Heart right ventricle (tissue), 16 donors: Measurements from ENCODE around the gene DLD. TPM values are rescaled to one million over a fixed set of nuclear protein-coding genes. Genes with fewer than 3 reads are reported as not detected.

Experiments
- ATAC-seq, 8 donors: fragments of 200-7000 bp; cut with Tn5 transposase; one replicate each; pipeline ENCODE4 v1.9.1; 2020; ENCODE audit warnings: mild to moderate bottlenecking in 8 of 8, moderate library complexity in 8 of 8, moderate number of reproducible peaks in 1 of 8
- DNase-seq, 2 donors: peaks; one replicate each; pipeline ENCODE4 v3.0.0-alpha.2; 2020
- H3K27ac ChIP-seq, 10 donors: fragments of 200-600 bp; sonication (generic) in 2 of 10; one replicate each; pipeline versions ENCODE4 v1.5.0 to v1.8.0; 2020 to 2022; ENCODE audit warnings: mild to moderate bottlenecking in 3 of 10
- H3K27me3 ChIP-seq, 7 donors: fragments of 200-600 bp; one replicate each; pipeline ENCODE4 v1.8.0; 2021 to 2022; ENCODE audit warnings: mild to moderate bottlenecking in 2 of 7
- H3K36me3 ChIP-seq, 9 donors: fragments of 200-600 bp; sonication (generic) in 1 of 9; one replicate each; pipeline versions ENCODE4 v1.5.0 to v1.8.0; 2020 to 2022; ENCODE audit warnings: mild to moderate bottlenecking in 2 of 9
- H3K4me1 ChIP-seq, 9 donors: fragments of 200-600 bp; sonication (generic) in 1 of 9; one replicate each; pipeline versions ENCODE4 v1.5.0 to v1.8.0; 2020 to 2022; ENCODE audit warnings: mild to moderate bottlenecking in 4 of 9
- H3K4me3 ChIP-seq, 10 donors: fragments of 200-600 bp; sonication (generic) in 2 of 10; one replicate each; pipeline versions ENCODE4 v1.5.0 to v1.8.0; 2020 to 2022; ENCODE audit warnings: mild to moderate bottlenecking in 7 of 10, moderate library complexity in 2 of 10
- H3K9me3 ChIP-seq, 11 donors: fragments of 200-600 bp in 10 of 11; sonication (generic) in 2 of 11; one replicate each; pipeline versions ENCODE4 v1.5.0 to v1.8.0; 2013 to 2022; ENCODE audit warnings: mild to moderate bottlenecking in 2 of 11, control low read depth in 1 of 11, moderate library complexity in 1 of 11
- CTCF ChIP-seq, 9 donors: fragments of 200-600 bp; sonication (generic) in 2 of 9; IDR thresholded peaks; one replicate each; pipeline versions ENCODE4 v1.5.0 to v1.8.0; 2021 to 2022; ENCODE audit warnings: antibody characterized with exemption in 9 of 9, mild to moderate bottlenecking in 5 of 9, moderate library complexity in 1 of 9
- WGBS, 2 donors: extraction: QIAGEN DNeasy Blood & Tissue Kit; methylation state at CpG; one replicate each; pipeline ENCODE4 v1.1.7; 2013; ENCODE audit warnings: inconsistent platforms in 1 of 2; 5-methylcytosine and 5-hydroxymethylcytosine counted together
- intact Hi-C, 10 donors: fragments of 100-400 bp; cut with DNase I; formaldehyde crosslinking; loops; one replicate each; pipeline versions ENCODE4 v1.11.1 to v1.14.2; 2022
- polyA plus RNA-seq, 2 donors: library from polyadenylated mRNA; stranded (reverse); fragments of 200-250 nt; gene quantifications; one replicate each; pipeline ENCODE4 v1.2.3, GENCODE V29; 2013
- total RNA-seq, 10 donors: library from RNA; stranded (reverse); fragmentation: NEBNext Ultra II Directional in 3 of 10; extraction: Animal tissue kit (Norgen Biotek cat#: 25700) in 3 of 10; gene quantifications; one replicate each; pipeline versions ENCODE4 v1.2.1 to v1.2.4, GENCODE V29; 2021 to 2023
- donor health status: Arrhythmogenic right ventricular cardiomyopathy.
- donor health status: ischemic (EF 13 %, LVEDD 7.1; RV severe dilation, severe dysfunction).
- donor health status: healthy with polysubstance abuse.
- donor health status: DM: no; HTN: yes; CAD: no.
- donor health status: DM: no; HTN: no; CAD: no.
- donor health status: ischemic (EF 25% LVEDD 6.9; RV normal size, moderate dysfunction).
- donor health status: ischemic (EF 25% LVEDD 5.7; RV mildly dilated, moderate dysfunction).
- donor health status: healthy.
- donor health status: DM: yes; HTN: yes; CAD: no.
- donor health status: Ischemic cardiomyopathy.
- donor health status: ischemic (EF 35%, LVEDD 5.7; RV mildly dilated, moderate dysfunction).
- donor health status: nonischemic (EF 11% LVEDD 7.7; RV severe dilation, severe dysfunction).
- donor health status: DM: yes; HTN: yes; CAD: no.
- donor health status: PGD.
- donor health status: ischemic (EF 29% LVEDD 5.4; RV normal size, mild dysfunction).
- donor health status: nonischemic (EF 23%, LVEDD 6.1; RV moderate dilation, normal function).

The DLD gene
- total and polyA plus RNA-seq, 12 donors, result 41.6 to 402 (median 341) TPM

GRCh38 chr7:107966711-107967110, 75.7 kb downstream of the DLD start:
- H3K36me3 ChIP-seq, result peaks cover 0 to 84% (median 16%) of the 10 kb centered on the region in 9 donors

GRCh38 chr7:107967420-107967819, 76.4 kb downstream of the DLD start:
- TF ChIP-seq CTCF (IDR thresholded peaks at IDR 0.05), result no peak
- H3K27ac ChIP-seq, result peak overlapping the region in 8 of 10 donors; percentile 1 to 84 (median 72)
- DNase-seq (no peak), ATAC-seq (no peak)
- intact Hi-C loops, result loop anchor here in 2 of 10 donors (5.0 kb wide), 1 partner anchor 35 kb away; the partner anchor contains the start of gene LAMB1 (in 2 of the 2)
- H3K4me3 ChIP-seq, result no peak overlapping the region
- no peaks in the 10 kb centered on the region for H3K27me3 ChIP-seq
- 67 to 75% methylated on average over 4 of the region's 4 CpGs for WGBS, 2 donors
- H3K36me3 ChIP-seq, result peaks cover 0 to 77% (median 16%) of the 10 kb centered on the region in 9 donors
- peaks cover 5 to 63% (median 45%) of the 10 kb centered on the region in 9 donors for H3K4me1 ChIP-seq
- no peaks in the 10 kb centered on the region for H3K9me3 ChIP-seq

More at GRCh38 chr7:107966711-107967110, 75.7 kb downstream of the DLD start:
- Histone ChIP-seq H3K27ac (peak overlapping the region in 9 of 10 donors; percentile 4 to 84 (median 71)), H3K9me3 (no peaks in the 10 kb centered on the region), H3K4me1 (peaks cover 5 to 61% (median 44%) of the 10 kb centered on the region in 9 donors), H3K27me3 (no peaks in the 10 kb centered on the region), H3K4me3 (no peak overlapping the region)
- 11 to 32% methylated on average over 4 of the region's 4 CpGs for WGBS, 2 donors
- peak; percentile 72 to 95 (median 86) for ATAC-seq
- DNase-seq, result peak in 1 of 2 donors; percentile 68
- peak in 5 of 9 donors; percentile 12 to 48 (median 35) for TF ChIP-seq CTCF (IDR thresholded peaks at IDR 0.05)
- intact Hi-C loops, result loop anchor here in 2 of 10 donors (5.0 kb wide), 1 partner anchor 36 kb away; the partner anchor contains the start of gene LAMB1 (in 2 of the 2)

GRCh38 chr7:107968449-107968848, 77.5 kb downstream of the DLD start:
- ATAC-seq (no peak), DNase-seq (no peak)
- intact Hi-C loops, result loop anchor here in 2 of 10 donors (5.0 kb wide), 1 partner anchor 34 kb away; the partner anchor contains the start of gene LAMB1 (in 2 of the 2)
- TF ChIP-seq CTCF (IDR thresholded peaks at IDR 0.05), result no peak
- no peak overlapping the region for H3K4me3 ChIP-seq
- H3K36me3 ChIP-seq, result peaks cover 0 to 71% (median 13%) of the 10 kb centered on the region in 9 donors
- 76 to 80% methylated on average over 3 of the region's 3 CpGs for WGBS, 2 donors
- peaks cover 5 to 72% (median 55%) of the 10 kb centered on the region in 9 donors for H3K4me1 ChIP-seq
- H3K9me3 ChIP-seq, result no peaks in the 10 kb centered on the region
- H3K27me3 ChIP-seq, result no peaks in the 10 kb centered on the region
- H3K27ac ChIP-seq, result peak overlapping the region in 2 of 10 donors; percentile 0 to 9

GRCh38 chr7:107969856-107970255, 78.9 kb downstream of the DLD start:
- Histone ChIP-seq H3K9me3 (no peaks in the 10 kb centered on the region), H3K27ac (peak overlapping the region in 7 of 10 donors; percentile 26 to 88 (median 54)), H3K36me3 (peaks cover 0 to 70% (median 4%) of the 10 kb centered on the region in 9 donors), H3K4me1 (peaks cover 5 to 86% (median 69%) of the 10 kb centered on the region in 9 donors), H3K27me3 (no peaks in the 10 kb centered on the region), H3K4me3 (no peak overlapping the region)
- intact Hi-C loops, result loop anchor here in 2 of 10 donors (5.0 kb wide), 1 partner anchor 32 kb away; the partner anchor contains the start of gene LAMB1 (in 2 of the 2)
- 35% methylated on average over 6 of the region's 6 CpGs for WGBS, 2 donors
- no peak for TF ChIP-seq CTCF (IDR thresholded peaks at IDR 0.05)
- ATAC-seq, result no peak
- DNase-seq, result peak; percentile 37 to 47

Other genes with a start within 250 kb of the DLD start
- 1 to 10 TPM in 2 of 10 donors, under 1 TPM in 8; 0.15 to 1.2 (median 0.72) TPM for gene SLC26A4, start 230.4 kb upstream of the DLD start, total RNA-seq
- under 1 TPM; 0.23 to 0.73 TPM for gene SLC26A4, start 230.4 kb upstream of the DLD start, polyA plus RNA-seq
- 10 to 100 TPM; 18.3 to 31.3 (median 23.1) TPM for gene CBLL1, start 147.0 kb upstream of the DLD start, total RNA-seq
- 1 to 10 TPM; 4.6 to 5.8 TPM for gene CBLL1, start 147.0 kb upstream of the DLD start, polyA plus RNA-seq
- not detected for gene SLC26A3, start 88.0 kb upstream of the DLD start, total RNA-seq
- not detected for gene SLC26A3, start 88.0 kb upstream of the DLD start, polyA plus RNA-seq
- 10 to 100 TPM; 33.3 to 84.8 (median 52.7) TPM for gene LAMB1, start 112.0 kb downstream of the DLD start, total RNA-seq
- 100 to 1,000 TPM in 1 of 2 donors, 10 to 100 TPM in 1; 84.0 to 145 TPM for gene LAMB1, start 112.0 kb downstream of the DLD start, polyA plus RNA-seq
- gene LAMB4, start 239.2 kb downstream of the DLD start, total RNA-seq, result under 1 TPM in 8 of 10 donors, not detected in 2; 0.15 to 0.69 (median 0.25) TPM
- gene LAMB4, start 239.2 kb downstream of the DLD start, polyA plus RNA-seq, result under 1 TPM in 1 of 2 donors, not detected in 1; 0.38 TPM